IPS-NIHi11 (cell line): Measurements from ENCODE around the gene ABCB10.

Experiments
- DNase-seq: peaks from one replicate; pipeline ENCODE4 v3.0.0; 2012; ENCODE audit warnings: mixed read lengths, low spot score

ABCB10 gene

DNA sequence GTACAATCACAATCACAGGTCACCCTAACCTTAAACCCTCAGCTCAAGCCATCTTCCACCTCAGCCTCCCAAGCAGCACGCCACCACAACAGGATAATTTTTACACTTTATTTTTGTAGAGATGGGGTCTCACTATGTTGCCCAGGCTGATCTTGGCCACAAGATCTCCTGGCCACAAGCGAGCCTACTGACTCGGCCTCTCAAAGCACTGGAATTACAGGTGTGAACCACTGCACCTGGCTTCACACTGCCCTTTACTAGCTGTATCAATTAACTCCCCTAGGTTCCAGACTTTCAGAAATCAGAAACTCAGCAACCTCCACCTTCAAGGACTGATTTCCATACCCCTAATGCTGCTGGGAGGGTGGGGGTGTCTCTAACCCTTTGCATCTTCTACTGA is 87.3 kb downstream of the ABCB10 start:
- DNase-seq, result no peak

DNA sequence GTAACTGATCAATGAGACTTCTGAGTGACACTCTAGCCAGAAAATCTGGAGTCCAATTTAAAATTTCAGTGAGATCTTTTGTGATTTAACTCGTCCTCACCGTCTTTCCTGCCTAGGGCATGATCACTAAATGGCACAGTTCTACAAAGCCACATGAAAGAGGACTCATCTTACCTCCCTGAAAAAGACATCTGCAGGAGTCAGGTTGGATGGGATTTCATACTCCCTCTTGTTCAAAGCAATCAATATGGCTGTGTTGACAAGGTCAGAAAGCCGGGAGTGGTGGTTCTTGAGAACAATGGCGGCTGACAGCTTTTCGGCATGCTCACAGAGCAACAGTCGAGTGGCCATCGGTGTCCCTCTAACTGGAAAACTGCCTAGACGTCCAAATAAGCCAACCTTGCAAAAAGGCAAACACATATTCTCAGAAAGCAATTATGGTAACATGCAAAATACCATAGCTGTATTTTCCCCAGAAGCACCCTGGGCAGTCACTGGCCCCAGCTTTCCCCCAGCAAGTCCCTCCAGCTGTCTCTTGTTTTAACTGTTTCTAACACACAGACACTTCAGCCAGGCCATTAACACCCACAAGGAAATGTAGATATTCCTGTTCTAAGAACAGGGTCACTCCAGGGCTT is 88.0 kb downstream of the ABCB10 start:
- no peak for DNase-seq

DNA sequence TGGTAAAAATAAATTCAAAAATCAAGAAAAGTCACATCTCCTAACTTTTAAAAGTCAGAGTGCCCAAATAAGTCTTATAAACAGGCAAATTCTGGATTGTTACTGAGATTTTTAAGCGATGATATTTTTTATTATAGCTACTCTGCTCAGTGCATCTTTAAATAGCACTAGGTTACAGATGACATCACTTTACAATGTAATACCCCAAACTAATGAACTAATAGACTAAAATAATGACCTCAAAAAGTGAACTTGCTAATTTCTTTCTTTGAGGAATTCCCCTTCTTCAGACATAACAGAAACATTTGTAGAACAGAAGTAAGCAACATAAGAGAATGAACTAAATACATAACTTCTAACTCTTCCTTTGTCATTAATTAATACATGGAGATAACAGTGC is 91.6 kb downstream of the ABCB10 start:
- no peak for DNase-seq
